Astrocyte (in vitro differentiated cells and primary cell): Measurements from ENCODE around the gene ARSA. TPM values are rescaled to one million over a fixed set of nuclear protein-coding genes. Genes with fewer than 3 reads are reported as not detected.

Experiments used
- DNase-seq: peaks from one replicate; pipeline ENCODE4 v3.0.0-alpha.2; 2010; ENCODE audit warnings: low read depth
- FAIRE-seq: peaks from 2 replicates; lab custom pipeline; 2011; peaks lifted over from hg19 to GRCh38; lab: Jason Lieb, UNC
- H2AFZ ChIP-seq: 2 replicates; pipeline ENCODE4 v1.6.0; 2012; ENCODE audit warnings: low read depth, low read length, inconsistent platforms
- H3K27ac ChIP-seq: 2 replicates; pipeline ENCODE4 v1.5.1; 2011; ENCODE audit warnings: low read depth, low read length, inconsistent platforms
- H3K27me3 ChIP-seq: 2 replicates; pipeline ENCODE4 v1.6.0; 2011; ENCODE audit warnings: low read length, inconsistent platforms; ENCODE audit not compliant: insufficient read depth
- H3K36me3 ChIP-seq: 2 replicates; pipeline ENCODE4 v1.5.1; 2011; ENCODE audit warnings: low read length, inconsistent platforms; ENCODE audit not compliant: insufficient read depth
- H3K4me1 ChIP-seq: 2 replicates; pipeline ENCODE4 v1.5.1; 2011; ENCODE audit warnings: low read length, inconsistent platforms; ENCODE audit not compliant: insufficient read depth
- H3K4me2 ChIP-seq: 2 replicates; pipeline ENCODE4 v1.6.0; 2012; ENCODE audit warnings: low read length, inconsistent platforms
- H3K4me3 ChIP-seq: 2 replicates; pipeline ENCODE4 v1.5.1; 2011; ENCODE audit warnings: low read depth, mild to moderate bottlenecking, low read length, inconsistent platforms; ENCODE audit not compliant: insufficient read depth
- H3K79me2 ChIP-seq: 2 replicates; pipeline ENCODE4 v1.6.0; 2012; ENCODE audit warnings: mild to moderate bottlenecking, low read length, inconsistent platforms; ENCODE audit not compliant: insufficient read depth
- H3K9ac ChIP-seq: 2 replicates; pipeline ENCODE4 v1.6.0; 2012; ENCODE audit warnings: mild to moderate bottlenecking, low read length, inconsistent platforms
- H3K9me3 ChIP-seq: 2 replicates; pipeline ENCODE4 v1.5.1; 2012; ENCODE audit warnings: low read depth, mild to moderate bottlenecking, low read length, inconsistent platforms; ENCODE audit not compliant: insufficient read depth
- H4K20me1 ChIP-seq: 2 replicates; pipeline ENCODE4 v1.6.0; 2012; ENCODE audit warnings: low read length, inconsistent platforms; ENCODE audit not compliant: insufficient read depth
- H3K27ac Mint-ChIP-seq: one replicate; pipeline ENCODE4 v1.8.0; 2021; ENCODE audit warnings: mild to moderate bottlenecking, mixed read lengths; ENCODE audit not compliant: unreplicated experiment
- H3K27me3 Mint-ChIP-seq: one replicate; pipeline ENCODE4 v1.8.0; 2021; ENCODE audit warnings: low read depth, mixed read lengths; ENCODE audit not compliant: unreplicated experiment
- H3K36me3 Mint-ChIP-seq: one replicate; pipeline ENCODE4 v1.8.0; 2021; ENCODE audit warnings: low read depth, mixed read lengths; ENCODE audit not compliant: unreplicated experiment
- H3K4me1 Mint-ChIP-seq: one replicate; pipeline ENCODE4 v1.8.0; 2021; ENCODE audit warnings: low read depth, mixed read lengths; ENCODE audit not compliant: unreplicated experiment
- H3K4me3 Mint-ChIP-seq: one replicate; pipeline ENCODE4 v1.8.0; 2021; ENCODE audit warnings: mild to moderate bottlenecking, moderate library complexity, mixed read lengths; ENCODE audit not compliant: unreplicated experiment
- H3K9me3 Mint-ChIP-seq: one replicate; pipeline ENCODE4 v1.8.0; 2021; ENCODE audit warnings: mild to moderate bottlenecking, mixed read lengths; ENCODE audit not compliant: unreplicated experiment
- EZH2 ChIP-seq: IDR thresholded peaks from 2 replicates; pipeline ENCODE4 v1.6.1; 2012; ENCODE audit warnings: mild to moderate bottlenecking, low read length, inconsistent platforms; ENCODE audit not compliant: insufficient read depth
- total RNA-seq: library from RNA; stranded (reverse); gene quantifications from 2 replicates; pipeline ENCODE4 v1.2.1, GENCODE V29; 2021
- TF ChIP-seq, protein P1 (sequence below): IDR thresholded peaks from 2 replicates; pipeline ENCODE4 v1.5.1; 2011; ENCODE audit warnings: low read depth, mild to moderate bottlenecking, inconsistent platforms, low read length, moderate library complexity; ENCODE audit not compliant: insufficient read depth

ARSA gene
- total RNA-seq, 1 donor from 2014 or later = 25.5 TPM

DNA sequence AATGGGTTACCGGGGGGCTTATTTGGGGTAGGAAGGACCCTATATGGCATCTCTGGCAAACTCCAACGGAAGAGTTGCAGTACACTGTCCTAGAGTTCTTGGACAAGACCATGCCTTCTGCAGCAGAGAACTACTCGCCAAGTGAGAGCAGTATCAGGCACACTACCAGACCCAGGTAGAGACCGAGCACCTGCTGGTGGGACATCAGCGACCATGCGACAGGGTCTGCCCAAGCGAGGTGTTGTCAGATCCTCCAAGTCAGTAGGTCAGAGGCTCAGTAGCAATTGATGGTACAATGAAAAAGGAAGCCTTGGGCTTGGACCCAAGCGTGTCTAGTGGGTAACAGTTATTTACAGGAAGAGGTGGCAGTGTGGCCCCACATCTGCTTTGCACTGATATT, 42.2 kb downstream of the ARSA start:
- H3K27ac Mint-ChIP-seq = no peak overlapping the region

DNA sequence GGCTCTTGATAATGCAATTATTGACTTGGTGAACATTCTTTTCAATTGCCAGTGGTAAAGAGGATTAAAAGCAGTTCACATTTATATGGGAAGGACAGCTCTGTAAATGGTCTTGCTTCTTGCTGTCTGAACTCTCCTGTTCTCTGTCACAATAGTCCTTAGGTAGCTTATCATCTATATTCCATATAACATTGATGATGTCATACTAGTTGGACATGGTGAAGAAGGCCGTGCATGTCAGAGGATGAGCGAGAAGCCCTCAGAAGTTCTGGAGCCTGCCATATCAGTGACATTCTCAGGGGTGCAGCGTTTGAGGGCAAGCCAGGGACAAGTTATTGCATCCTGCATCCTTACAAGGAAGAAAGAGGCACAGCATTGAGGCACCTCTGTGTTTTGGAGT, 42.7 kb downstream of the ARSA start:
- Mint-ChIP-seq H3K36me3 (peaks cover 5% of the 10 kb centered on the region), H3K4me1 (peaks cover 1% of the 10 kb centered on the region), H3K27me3 (peaks cover 25% of the 10 kb centered on the region), H3K4me3 (peak overlapping the region; percentile 27), H3K9me3 (peaks cover 4% of the 10 kb centered on the region), H3K27ac (no peak overlapping the region)
- H3K27ac ChIP-seq = no peak overlapping the region
- DNase-seq (no peak), FAIRE-seq (no peak)
- H3K27me3 ChIP-seq = no peaks in the 10 kb centered on the region
- peaks cover 11% of the 10 kb centered on the region for H3K4me1 ChIP-seq
- TF ChIP-seq, protein P1, sequence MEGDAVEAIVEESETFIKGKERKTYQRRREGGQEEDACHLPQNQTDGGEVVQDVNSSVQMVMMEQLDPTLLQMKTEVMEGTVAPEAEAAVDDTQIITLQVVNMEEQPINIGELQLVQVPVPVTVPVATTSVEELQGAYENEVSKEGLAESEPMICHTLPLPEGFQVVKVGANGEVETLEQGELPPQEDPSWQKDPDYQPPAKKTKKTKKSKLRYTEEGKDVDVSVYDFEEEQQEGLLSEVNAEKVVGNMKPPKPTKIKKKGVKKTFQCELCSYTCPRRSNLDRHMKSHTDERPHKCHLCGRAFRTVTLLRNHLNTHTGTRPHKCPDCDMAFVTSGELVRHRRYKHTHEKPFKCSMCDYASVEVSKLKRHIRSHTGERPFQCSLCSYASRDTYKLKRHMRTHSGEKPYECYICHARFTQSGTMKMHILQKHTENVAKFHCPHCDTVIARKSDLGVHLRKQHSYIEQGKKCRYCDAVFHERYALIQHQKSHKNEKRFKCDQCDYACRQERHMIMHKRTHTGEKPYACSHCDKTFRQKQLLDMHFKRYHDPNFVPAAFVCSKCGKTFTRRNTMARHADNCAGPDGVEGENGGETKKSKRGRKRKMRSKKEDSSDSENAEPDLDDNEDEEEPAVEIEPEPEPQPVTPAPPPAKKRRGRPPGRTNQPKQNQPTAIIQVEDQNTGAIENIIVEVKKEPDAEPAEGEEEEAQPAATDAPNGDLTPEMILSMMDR = no peak
- no peak for TF ChIP-seq EZH2
- no peaks in the 10 kb centered on the region for H3K9me3 ChIP-seq
- no peak overlapping the region for H3K4me3 ChIP-seq
- no peak overlapping the region for H2AFZ ChIP-seq
- H3K36me3 ChIP-seq = no peaks in the 10 kb centered on the region
- no peak overlapping the region for H3K4me2 ChIP-seq
- H4K20me1 ChIP-seq = no peaks in the 10 kb centered on the region
- no peak overlapping the region for H3K9ac ChIP-seq
- H3K79me2 ChIP-seq = peaks cover 6% of the 10 kb centered on the region

More for the DNA sequence above, 42.2 kb downstream of the ARSA start:
- no peak overlapping the region for H3K4me3 Mint-ChIP-seq
- Histone ChIP-seq H3K9me3 (no peaks in the 10 kb centered on the region), H3K36me3 (no peaks in the 10 kb centered on the region), H3K4me1 (peaks cover 11% of the 10 kb centered on the region), H3K9ac (no peak overlapping the region), H3K27me3 (peaks cover 1% of the 10 kb centered on the region), H3K27ac (no peak overlapping the region), H3K79me2 (peaks cover 6% of the 10 kb centered on the region), H4K20me1 (no peaks in the 10 kb centered on the region), H2AFZ (no peak overlapping the region), H3K4me3 (no peak overlapping the region), H3K4me2 (no peak overlapping the region)
- peaks cover 1% of the 10 kb centered on the region for H3K4me1 Mint-ChIP-seq
- H3K27me3 Mint-ChIP-seq = peaks cover 25% of the 10 kb centered on the region
- FAIRE-seq (no peak), DNase-seq (no peak)
- H3K9me3 Mint-ChIP-seq = peaks cover 4% of the 10 kb centered on the region
- H3K36me3 Mint-ChIP-seq = peaks cover 4% of the 10 kb centered on the region
- TF ChIP-seq, protein P1 = no peak
- TF ChIP-seq EZH2 = no peak
